Fibroblast of the aortic adventitia (primary cell): ENCODE measurements around the gene MREG. TPM values are rescaled to one million over a fixed set of nuclear protein-coding genes. Genes with fewer than 3 reads are reported as not detected.

Experiments used
- DNase-seq: peaks from one replicate; pipeline ENCODE4 v3.0.0-alpha.2; 2010; ENCODE audit warnings: low read depth
- H3K4me3 ChIP-seq: 2 replicates; pipeline ENCODE4 v1.5.1; 2011; ENCODE audit warnings: low read depth, mild to moderate bottlenecking, control low read depth, low read length, moderate library complexity
- total RNA-seq: library from RNA; depleted of rRNA; stranded (reverse); fragments of >200 nt; gene quantifications from 2 replicates; pipeline ENCODE4 v1.2.3, GENCODE V29; 2012; ENCODE audit warnings: low replicate concordance
- TF ChIP-seq, protein P1 (sequence below): IDR thresholded peaks from 2 replicates; pipeline ENCODE4 v1.5.1; 2011; ENCODE audit warnings: mild to moderate bottlenecking, low read length, control low read depth, inconsistent platforms; ENCODE audit not compliant: insufficient read depth

The MREG gene
- total RNA-seq, 1 donor, result 2.8 TPM

DNA sequence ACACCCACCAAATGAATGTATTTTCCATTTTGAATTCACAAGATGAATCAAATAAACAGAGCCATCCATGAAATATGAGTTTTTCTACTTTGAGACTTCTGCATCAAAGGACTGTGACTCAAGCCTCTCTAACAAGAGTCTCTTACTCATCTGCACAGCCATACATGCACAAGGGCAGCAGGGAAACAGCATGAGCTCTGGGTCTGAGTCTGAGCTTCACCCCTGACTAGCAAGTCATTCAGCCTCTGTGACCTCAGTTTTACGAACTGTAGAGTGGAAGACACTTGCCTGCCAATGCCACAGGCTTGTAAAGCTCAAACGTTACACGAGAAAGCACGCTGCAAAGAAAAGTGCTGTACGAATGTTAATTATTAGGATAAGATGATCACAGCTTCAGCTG lies 42.9 kb downstream of the MREG start:
- no peak for DNase-seq
- TF ChIP-seq, protein P1, sequence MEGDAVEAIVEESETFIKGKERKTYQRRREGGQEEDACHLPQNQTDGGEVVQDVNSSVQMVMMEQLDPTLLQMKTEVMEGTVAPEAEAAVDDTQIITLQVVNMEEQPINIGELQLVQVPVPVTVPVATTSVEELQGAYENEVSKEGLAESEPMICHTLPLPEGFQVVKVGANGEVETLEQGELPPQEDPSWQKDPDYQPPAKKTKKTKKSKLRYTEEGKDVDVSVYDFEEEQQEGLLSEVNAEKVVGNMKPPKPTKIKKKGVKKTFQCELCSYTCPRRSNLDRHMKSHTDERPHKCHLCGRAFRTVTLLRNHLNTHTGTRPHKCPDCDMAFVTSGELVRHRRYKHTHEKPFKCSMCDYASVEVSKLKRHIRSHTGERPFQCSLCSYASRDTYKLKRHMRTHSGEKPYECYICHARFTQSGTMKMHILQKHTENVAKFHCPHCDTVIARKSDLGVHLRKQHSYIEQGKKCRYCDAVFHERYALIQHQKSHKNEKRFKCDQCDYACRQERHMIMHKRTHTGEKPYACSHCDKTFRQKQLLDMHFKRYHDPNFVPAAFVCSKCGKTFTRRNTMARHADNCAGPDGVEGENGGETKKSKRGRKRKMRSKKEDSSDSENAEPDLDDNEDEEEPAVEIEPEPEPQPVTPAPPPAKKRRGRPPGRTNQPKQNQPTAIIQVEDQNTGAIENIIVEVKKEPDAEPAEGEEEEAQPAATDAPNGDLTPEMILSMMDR, result no peak

DNA sequence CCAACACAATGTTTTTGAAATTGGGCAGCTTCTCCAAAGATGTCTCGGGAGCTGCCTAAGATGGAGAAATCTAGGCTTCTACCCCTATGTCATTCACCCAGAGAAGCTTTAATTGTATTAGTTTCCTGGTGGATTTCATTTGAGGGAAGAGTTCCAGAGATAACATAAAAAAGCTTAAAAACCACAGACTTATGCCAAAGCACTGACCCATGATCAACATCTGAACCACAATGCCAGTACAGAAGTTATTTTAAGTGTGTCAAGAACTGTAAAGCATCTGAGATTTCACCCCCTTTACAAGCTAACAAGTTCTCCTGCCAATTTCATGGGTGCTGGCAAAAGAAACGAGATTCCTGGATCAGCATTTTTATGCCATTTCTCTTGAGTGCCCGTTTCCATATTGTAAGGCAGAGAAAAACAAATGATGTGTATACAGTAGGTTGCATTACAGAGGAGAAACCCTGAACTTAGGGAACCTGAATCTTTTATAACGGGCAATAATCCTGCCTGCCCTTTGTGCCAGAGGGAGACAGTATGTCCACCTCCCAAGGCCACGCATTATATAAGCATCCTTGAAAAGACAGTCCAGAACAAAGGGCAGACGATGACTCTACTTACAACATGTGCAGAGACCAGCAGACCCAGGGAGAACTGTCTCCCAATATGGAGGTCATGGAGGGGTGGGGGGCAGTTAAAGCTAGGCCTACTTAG lies 44.1 kb downstream of the MREG start:
- TF ChIP-seq, protein P1, result no peak
- H3K4me3 ChIP-seq, result no peak overlapping the region
- DNase-seq, result peak; percentile 35

More for the DNA sequence above, 42.9 kb downstream of the MREG start:
- no peak overlapping the region for H3K4me3 ChIP-seq

DNA sequence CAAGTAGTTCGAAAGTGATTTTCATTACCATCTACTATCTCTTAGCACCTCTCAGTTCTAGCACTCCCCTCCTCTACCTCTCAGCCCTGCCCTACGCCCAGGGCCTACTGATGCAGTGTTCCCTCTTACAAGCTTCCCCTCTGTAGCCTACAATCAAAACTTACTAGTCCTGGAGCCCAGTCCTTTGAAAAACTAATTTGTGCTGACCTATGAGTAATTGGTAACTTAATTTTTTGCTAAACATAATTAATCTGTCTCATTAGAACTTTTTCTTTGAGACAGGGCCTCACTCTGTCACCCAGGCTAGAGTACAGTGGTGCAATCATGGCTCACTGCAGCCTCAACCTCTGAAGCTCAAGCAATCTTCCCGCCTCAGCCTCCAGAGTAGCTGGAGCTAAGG lies 44.9 kb downstream of the MREG start:
- TF ChIP-seq, protein P1, result no peak
- H3K4me3 ChIP-seq, result no peak overlapping the region
- no peak for DNase-seq

DNA sequence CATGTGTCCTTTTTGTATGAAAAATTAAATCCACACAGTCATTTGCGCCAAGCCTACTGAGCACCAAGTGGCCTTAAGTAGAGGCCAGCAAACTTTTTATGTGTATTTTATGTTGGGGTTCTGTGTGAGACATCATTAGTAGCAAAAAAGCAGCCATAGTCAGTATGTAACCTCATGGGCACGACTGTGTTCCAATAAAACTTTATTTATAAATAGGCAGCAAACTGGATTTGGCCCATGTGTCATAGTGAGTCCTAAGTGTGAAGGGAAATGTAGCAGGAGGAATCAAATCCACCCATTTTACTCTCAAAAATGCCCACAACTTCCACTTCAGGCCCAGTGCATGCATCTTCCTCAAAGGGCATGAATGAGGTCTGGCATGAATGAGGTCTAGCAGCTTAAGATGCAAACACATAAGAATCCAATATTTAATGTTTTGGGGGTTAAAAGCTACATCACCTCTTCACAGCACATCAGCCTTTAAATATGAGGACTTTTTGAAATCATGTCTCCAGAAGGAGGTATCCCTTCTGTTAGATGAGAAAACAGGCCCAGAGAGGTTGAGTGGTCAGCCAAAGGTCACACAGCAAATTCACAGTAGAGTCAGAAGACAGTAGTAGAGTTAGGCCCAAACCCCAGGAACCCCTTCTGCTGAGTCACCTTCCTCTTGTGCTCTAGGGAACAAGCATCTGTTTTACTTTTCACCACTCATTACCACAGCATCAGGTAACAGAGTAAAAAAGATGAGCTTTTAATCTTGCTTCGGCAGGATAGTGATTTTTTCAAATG lies 45.6 kb downstream of the MREG start:
- TF ChIP-seq, protein P1, result no peak
- DNase-seq, result no peak
- no peak overlapping the region for H3K4me3 ChIP-seq

DNA sequence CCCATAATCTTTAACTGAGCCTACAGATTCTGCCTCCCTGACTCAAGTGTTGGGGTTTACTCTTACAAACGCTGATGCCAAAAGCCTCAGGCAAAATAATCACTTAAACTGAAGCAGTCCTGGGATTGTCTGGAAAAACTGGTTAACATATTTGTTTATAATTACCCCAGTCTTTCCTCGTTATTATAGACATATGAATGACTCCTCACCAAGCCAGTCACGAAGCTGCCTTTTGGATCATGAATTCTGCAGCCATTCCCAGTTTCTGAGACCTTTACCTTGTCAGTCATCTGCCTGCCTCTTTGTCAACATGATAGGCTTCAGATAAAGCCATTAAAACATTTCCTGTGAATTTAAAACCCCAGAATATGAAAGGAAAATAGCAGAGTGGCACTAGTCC lies 46.4 kb downstream of the MREG start:
- DNase-seq, result no peak
- H3K4me3 ChIP-seq, result no peak overlapping the region
- TF ChIP-seq, protein P1, result no peak

DNA sequence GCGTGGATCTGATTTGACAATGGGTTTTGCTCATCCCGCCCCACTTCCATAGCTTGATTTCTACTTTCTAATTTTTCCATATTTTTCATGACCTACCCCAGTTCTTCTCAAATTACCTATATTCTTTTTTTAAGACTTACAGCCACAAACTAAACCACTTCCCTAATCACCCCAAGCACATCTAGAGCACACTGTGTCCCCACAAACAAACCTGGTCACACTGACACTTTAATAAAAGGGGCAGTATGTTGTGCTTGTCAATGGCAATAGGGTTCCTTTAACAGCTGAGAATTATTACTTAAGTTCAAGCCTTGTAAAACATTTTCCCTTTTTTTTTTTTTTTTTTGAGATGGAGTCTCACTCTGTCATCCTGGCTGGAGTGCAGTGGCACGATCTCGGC lies 47.1 kb downstream of the MREG start:
- H3K4me3 ChIP-seq, result no peak overlapping the region
- TF ChIP-seq, protein P1, result no peak
- no peak for DNase-seq
